ENCODE measurements around the gene CCK. TPM values are rescaled to one million over a fixed set of nuclear protein-coding genes. Genes with fewer than 3 reads are reported as not detected.
"Not testable (repeated sequence)": the region's sequence is repeated elsewhere in the genome, so short reads cannot be mapped to it uniquely, and the experiment has no call there.

The CCK gene
- total RNA-seq, 4 donors from 2014 or later = 1.1 TPM; not detected in 3

- intact Hi-C loops (cut with DNase I; ENCODE audit: low total_unique reads) = no loop called here
- no peak for TF ChIP-seq POLR2A (IDR thresholded peaks at IDR 0.05)
- TF ChIP-seq CTCF (IDR thresholded peaks at IDR 0.05 in 4 of 5, conservative IDR thresholded peaks at IDR 0.05 in 1 of 5) = no peak
- in situ Hi-C loops (cut with MboI; ENCODE audit: low sequenced_read_pairs in 4 of 4) = no loop called here
- Histone ChIP-seq H3K27ac (no peak overlapping the region), H3K4me1 (no peaks in the 10 kb centered on the region), H3K9me3 (no peaks in the 10 kb centered on the region), H3K36me3 (no peaks in the 10 kb centered on the region), H3K27me3 (no peaks in the 10 kb centered on the region), H3K4me3 (no peak overlapping the region)
- DNase-seq (no peak), ATAC-seq (no peak)
Observed at GRCh38 chr3:42298259-42298658, 32.3 kb upstream of the CCK start.

GRCh38 chr3:42292009-42292408 lies 26.0 kb upstream of the CCK start:
- no peaks in the 10 kb centered on the region for H3K27me3 ChIP-seq
- no peaks in the 10 kb centered on the region for H3K36me3 ChIP-seq
- H3K4me1 ChIP-seq = no peaks in the 10 kb centered on the region
- no peak overlapping the region for H3K4me3 ChIP-seq
- DNase-seq = no peak
- H3K27ac ChIP-seq = no peak overlapping the region
- H3K9me3 ChIP-seq = no peaks in the 10 kb centered on the region
- ATAC-seq = no peak
- intact Hi-C loops (cut with DNase I; ENCODE audit: low total_unique reads) = no loop called here
- in situ Hi-C loops (cut with MboI; ENCODE audit: low sequenced_read_pairs in 4 of 4) = no loop called here
- TF ChIP-seq POLR2A (IDR thresholded peaks at IDR 0.05) = no peak
- no peak for TF ChIP-seq CTCF (IDR thresholded peaks at IDR 0.05 in 4 of 5, conservative IDR thresholded peaks at IDR 0.05 in 1 of 5)

GRCh38 chr3:42290966-42291714 lies 25.2 kb upstream of the CCK start:
- TF ChIP-seq POLR2A (IDR thresholded peaks at IDR 0.05) (no peak), CTCF (IDR thresholded peaks at IDR 0.05 in 4 of 5, conservative IDR thresholded peaks at IDR 0.05 in 1 of 5) (no peak)
- intact Hi-C loops (cut with DNase I; ENCODE audit: low total_unique reads) (no loop called here), in situ Hi-C loops (cut with MboI; ENCODE audit: low sequenced_read_pairs in 4 of 4) (no loop called here)
- H3K27me3 ChIP-seq = no peaks in the 10 kb centered on the region
- DNase-seq (no peak), ATAC-seq (no peak)
- H3K4me1 ChIP-seq = no peaks in the 10 kb centered on the region
- H3K27ac ChIP-seq = no peak overlapping the region
- H3K36me3 ChIP-seq = no peaks in the 10 kb centered on the region
- no peaks in the 10 kb centered on the region for H3K9me3 ChIP-seq
- no peak overlapping the region for H3K4me3 ChIP-seq

- TF ChIP-seq CTCF (IDR thresholded peaks at IDR 0.05 in 4 of 5, conservative IDR thresholded peaks at IDR 0.05 in 1 of 5) (no peak), POLR2A (IDR thresholded peaks at IDR 0.05) (no peak)
- in situ Hi-C loops (cut with MboI; ENCODE audit: low sequenced_read_pairs in 4 of 4) = no loop called here
- ATAC-seq = no peak
Observed at GRCh38 chr3:42289026-42289425, 23.0 kb upstream of the CCK start.

GRCh38 chr3:42288385-42288784 lies 22.4 kb upstream of the CCK start:
- H3K9me3 ChIP-seq = no peaks in the 10 kb centered on the region
- in situ Hi-C loops (cut with MboI; ENCODE audit: low sequenced_read_pairs in 4 of 4) (no loop called here), intact Hi-C loops (cut with DNase I; ENCODE audit: low total_unique reads) (no loop called here)
- no peak overlapping the region for H3K4me3 ChIP-seq
- TF ChIP-seq CTCF (IDR thresholded peaks at IDR 0.05 in 4 of 5, conservative IDR thresholded peaks at IDR 0.05 in 1 of 5) (no peak), POLR2A (IDR thresholded peaks at IDR 0.05) (no peak)
- no peaks in the 10 kb centered on the region for H3K4me1 ChIP-seq
- H3K27ac ChIP-seq = no peak overlapping the region
- no peaks in the 10 kb centered on the region for H3K36me3 ChIP-seq
- no peak for ATAC-seq
- no peaks in the 10 kb centered on the region for H3K27me3 ChIP-seq
- DNase-seq = no peak

More at GRCh38 chr3:42289026-42289425, 23.0 kb upstream of the CCK start:
- Histone ChIP-seq H3K4me1 (no peaks in the 10 kb centered on the region), H3K27ac (no peak overlapping the region), H3K27me3 (no peaks in the 10 kb centered on the region), H3K4me3 (no peak overlapping the region), H3K9me3 (no peaks in the 10 kb centered on the region), H3K36me3 (no peaks in the 10 kb centered on the region)
- intact Hi-C loops (cut with DNase I; ENCODE audit: low total_unique reads) = no loop called here
- DNase-seq = no peak

- H3K4me3 ChIP-seq; intact Hi-C loops (cut with DNase I; ENCODE audit: low total_unique reads); DNase-seq; H3K27ac ChIP-seq; H3K36me3 ChIP-seq; ATAC-seq; H3K4me1 ChIP-seq; H3K27me3 ChIP-seq; H3K9me3 ChIP-seq; in situ Hi-C loops (cut with MboI; ENCODE audit: low sequenced_read_pairs in 4 of 4): not testable (repeated sequence)
Observed at GRCh38 chr3:42287423-42287822, 21.4 kb upstream of the CCK start.

All from gastrocnemius medialis (tissue), 4 donors.